Stimulated activated CD8-positive, alpha-beta memory T cell treated with anti-CD3 and anti-CD28 coated beads, Interleukin-7, amount 100 ng/mL, for 1 hour (primary cell): ENCODE data around the gene MUC5B.
"Not testable (repeated sequence)": the region's sequence is repeated elsewhere in the genome, so short reads cannot be mapped to it uniquely, and the experiment has no call there.

Experiments used
- DNase-seq, 2 donors: peaks; one replicate each; pipeline ENCODE4 v3.0.0-alpha.2; 2020; ENCODE audit warnings: low read depth in 2 of 2

MUC5B gene

DNA sequence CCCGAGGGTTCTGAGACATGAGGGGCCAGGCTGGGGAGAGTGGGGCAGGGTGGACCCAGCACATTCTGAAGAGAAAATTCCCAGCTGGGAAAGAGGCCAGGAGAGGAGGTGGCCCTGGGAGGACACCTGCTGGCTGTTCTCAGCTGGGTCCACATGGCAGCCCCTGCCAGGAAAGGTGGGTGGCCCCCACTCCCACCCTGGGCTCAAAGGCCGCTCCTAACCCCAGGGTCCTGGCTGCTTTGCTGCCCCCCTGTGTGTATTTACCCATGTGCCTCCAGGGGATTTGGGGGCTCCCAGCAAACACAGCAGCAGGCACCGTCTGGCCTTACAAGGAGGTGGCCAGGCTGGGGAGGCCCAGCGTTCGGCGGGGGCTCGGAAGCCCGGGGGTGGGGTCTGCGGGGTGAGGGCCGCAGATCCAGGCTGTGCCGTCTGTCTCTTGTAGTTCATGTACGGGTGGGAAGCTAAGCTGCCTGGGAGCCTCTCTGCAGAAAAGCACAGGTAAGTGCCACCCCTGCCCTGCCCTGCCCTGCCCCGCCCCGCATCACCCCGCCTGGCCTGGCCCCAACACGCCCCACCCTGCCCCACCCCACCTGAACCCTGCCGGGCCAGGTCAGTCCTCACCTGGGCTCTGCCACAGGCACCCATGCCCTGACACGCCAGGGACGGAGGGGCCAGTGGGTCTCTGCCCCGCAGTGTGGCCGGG is 10.6 kb downstream of the MUC5B start:
- DNase-seq, result no peak

DNA sequence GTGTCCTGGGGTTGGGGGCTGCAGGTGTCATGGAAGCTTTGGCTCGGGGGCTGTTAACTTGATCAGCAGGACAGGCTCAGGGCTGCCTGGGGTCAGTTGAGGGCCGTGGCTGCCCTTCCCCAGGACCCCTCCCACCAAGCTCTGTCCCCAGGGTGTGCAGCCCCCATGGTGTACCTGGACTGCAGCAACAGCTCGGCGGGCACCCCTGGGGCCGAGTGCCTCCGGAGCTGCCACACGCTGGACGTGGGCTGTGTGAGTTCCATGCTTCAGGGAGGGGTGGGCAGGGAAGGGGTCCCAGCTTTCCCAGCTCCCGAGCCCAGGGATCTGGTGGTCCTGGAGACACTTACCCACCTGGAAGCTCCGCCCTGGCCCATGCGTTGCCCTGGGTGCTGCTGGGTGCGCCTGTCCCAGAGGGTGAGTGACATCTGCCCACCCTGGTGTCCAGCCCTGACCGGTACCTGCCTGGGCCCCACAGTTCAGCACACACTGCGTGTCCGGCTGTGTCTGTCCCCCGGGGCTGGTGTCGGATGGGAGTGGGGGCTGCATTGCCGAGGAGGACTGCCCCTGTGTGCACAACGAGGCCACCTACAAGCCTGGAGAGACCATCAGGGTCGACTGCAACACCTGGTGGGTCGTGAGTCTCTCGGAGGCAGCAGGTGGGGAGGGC is 11.3 kb downstream of the MUC5B start:
- DNase-seq, result no peak

DNA sequence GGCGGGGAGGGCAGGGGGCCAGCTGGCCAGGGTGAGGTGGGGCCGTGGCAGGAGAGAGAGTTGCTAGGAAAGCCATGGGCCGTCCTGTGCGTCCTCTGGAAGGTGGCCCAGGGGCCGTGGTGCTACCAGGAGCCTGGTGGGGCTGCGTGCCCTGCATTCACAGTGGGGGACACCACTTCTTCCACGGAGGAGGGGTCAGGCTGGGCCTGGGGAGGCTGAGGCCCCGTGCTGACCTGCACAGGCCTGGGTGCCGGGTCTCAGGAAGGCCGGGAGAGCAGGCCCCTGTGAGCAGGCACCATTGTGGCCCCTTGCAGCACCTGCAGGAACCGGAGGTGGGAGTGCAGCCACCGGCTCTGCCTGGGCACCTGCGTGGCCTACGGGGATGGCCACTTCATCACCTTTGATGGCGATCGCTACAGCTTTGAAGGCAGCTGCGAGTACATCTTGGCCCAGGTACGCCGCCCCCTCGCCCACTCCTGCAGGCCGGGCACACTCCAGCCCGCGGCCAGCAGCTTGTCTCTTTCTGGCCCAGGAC is 12.0 kb downstream of the MUC5B start:
- no peak for DNase-seq

DNA sequence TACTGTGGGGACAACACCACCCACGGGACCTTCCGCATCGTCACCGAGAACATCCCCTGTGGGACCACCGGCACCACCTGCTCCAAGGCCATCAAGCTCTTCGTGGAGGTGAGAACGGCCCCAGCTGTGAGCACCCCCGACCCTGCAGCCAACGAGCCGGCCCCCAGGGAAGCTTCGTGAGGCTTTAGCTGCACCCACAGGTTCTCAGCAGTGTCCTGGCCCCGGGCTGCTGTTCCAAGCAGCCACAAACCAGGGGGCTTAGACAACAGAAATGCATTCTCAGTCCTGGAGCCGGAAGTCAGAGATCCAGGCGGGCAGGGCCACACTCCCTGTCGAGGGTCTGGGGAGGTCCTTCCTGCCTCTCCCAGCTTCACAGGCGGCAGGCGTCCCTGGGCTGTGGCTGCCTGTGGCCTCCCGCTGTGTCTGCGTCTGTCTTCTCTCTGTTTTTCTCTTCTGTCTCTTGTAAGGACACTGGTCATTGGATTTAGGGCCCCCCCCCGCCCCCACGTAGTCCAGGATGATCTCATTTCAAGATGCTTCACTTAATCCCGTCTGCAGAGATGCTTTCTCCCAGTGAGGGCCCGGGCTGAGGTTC is 12.5 kb downstream of the MUC5B start:
- DNase-seq, result no peak

DNA sequence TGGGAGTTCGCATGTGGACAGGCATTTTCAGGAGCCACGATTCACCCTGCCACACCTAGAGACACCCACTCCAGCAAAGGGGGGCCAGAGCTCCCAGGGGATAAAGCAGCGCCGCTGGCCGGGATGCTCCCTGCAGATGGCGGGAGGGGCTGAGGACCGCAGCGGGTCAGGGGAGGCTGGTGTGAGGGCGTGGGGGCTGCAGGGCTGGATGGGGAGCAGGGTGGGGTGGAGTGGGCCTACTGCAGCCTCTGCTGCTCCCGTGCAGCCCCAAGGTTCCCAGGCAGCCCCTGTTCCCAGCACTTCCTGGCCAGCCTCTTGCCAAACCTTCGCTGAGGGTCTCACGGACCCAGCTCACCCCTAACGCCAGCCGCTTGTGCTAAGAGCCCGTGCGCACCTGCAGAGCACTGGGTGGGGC is 13.0 kb downstream of the MUC5B start:
- DNase-seq, result no peak

DNA sequence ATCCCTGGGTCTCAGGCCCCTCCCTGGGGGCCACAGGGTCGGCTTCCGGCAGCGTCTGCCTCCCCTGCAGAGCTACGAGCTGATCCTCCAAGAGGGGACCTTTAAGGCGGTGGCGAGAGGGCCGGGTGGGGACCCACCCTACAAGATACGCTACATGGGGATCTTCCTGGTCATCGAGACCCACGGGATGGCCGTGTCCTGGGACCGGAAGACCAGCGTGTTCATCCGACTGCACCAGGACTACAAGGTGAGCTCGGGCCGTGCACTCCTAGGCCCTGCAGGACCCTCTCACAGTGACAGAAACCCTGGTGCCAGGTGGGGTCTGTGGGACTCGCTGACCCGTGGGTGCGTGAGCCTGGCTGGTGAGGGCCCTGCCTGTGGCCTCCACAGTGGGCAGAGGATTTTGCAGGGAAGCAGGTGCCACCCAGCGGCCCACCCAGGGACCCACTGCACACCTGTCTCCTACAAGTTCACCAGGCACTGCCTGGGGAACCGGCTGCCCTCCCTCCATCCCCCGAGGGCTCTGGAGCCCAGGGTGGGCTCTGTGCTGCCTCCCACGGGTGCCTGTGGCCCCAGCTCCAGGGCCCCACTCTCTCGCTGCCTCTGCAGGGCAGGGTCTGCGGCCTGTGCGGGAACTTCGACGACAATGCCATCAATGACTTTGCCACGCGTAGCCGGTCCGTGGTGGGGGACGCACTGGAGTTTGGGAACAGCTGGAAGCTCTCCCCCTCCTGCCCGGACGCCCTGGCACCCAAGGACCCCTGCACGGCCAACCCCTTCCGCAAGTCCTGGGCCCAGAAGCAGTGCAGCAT is 13.7 kb downstream of the MUC5B start:
- DNase-seq, result no peak

DNA sequence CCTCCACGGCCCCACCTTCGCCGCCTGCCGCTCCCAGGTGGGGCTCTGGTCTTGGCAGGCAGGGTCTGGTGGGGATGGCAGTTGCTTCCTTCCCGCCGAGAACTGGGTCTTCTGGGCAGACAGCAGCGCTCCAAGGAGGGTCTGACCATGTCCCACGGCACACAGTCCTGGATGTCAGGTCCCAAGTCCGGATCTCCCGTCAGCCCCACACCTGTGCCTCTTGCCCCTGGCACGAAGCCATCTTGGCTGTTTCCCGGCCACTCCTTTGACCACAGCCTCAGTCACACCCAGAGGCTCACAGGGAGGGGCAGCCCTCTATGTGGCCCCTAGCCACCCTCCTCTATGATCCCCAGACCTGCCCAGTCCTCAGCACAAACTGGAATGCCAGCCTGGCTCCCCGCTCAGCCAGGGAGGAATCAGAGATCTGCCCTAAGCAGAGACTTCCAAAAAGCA is 14.3 kb downstream of the MUC5B start:
- no peak for DNase-seq

DNA sequence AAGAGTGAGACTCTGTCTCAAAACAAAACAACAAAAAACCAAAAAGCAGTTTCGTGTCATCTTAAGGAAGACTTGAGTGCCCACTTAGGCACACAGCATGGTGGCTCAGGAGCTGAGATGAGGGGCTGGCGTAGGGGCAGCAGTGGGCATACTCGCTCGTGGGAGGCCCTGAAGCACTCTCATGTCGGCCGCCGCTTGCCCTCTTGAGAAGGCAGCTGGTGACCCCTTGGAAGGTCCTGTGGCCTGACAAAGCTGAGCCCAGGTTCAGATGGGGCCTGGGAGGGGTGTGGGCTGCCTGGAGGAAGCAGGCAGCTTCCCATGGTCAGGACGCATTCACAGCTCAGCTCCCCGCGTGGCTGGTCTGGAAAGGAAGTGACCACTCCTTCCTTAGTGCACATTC is 15.0 kb downstream of the MUC5B start:
- DNase-seq, result no peak

DNA sequence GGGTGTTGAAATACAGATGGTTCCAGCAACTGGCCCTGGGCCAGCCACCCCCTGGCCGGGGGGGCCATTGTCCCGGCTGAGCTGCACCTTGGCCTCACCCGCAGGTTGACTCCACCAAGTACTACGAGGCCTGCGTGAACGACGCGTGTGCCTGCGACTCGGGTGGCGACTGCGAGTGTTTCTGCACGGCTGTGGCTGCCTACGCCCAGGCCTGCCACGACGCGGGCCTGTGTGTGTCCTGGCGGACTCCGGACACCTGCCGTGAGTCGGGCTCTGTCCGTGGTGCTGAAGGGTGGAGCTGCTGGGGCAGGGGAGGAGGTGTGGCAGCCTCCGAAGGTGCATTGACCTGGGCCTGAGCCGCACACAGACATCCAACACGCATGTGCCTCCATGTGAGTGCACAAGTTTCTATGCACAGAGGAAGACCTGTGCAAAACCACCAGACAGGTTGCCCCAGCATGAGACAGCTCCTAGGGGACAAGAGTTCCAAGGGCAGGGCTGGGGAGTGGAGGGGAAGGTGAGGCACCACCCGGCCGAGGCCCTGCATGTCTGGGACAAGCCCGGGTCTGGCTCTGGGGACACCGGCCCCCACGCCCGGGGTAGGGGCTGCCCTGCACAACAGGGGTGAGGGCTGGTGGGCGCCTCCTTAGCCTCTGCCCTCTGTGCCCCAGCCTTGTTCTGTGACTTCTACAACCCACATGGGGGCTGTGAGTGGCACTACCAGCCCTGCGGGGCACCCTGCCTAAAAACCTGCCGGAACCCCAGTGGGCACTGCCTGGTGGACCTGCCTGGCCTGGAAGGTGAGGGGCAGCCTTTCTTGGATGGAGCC is 16.1 kb downstream of the MUC5B start:
- DNase-seq, result no peak

DNA sequence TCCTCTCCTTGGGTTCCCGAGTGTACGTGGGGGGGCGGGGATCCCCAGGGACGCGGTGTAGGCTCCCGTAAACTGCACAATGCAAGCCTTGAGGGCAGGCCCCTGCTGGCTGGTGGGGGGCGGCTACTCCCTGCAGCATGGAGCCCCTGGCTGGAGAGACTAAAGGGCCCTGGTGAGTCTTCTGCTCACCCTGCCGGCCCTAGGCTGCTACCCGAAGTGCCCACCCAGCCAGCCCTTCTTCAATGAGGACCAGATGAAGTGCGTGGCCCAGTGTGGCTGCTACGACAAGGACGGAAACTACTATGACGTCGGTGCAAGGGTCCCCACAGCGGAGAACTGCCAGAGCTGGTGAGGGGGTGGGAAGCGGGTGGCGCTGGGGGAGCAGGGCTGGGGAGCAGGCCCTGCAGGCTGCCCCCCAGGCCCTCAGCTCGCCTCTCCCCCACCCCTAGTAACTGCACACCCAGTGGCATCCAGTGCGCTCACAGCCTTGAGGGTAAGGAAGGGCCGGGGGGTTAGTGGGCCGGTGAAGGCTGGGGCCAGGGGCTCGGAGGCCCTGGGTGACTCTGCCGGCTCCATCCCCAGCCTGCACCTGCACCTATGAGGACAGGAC is 16.8 kb downstream of the MUC5B start:
- no peak for DNase-seq

DNA sequence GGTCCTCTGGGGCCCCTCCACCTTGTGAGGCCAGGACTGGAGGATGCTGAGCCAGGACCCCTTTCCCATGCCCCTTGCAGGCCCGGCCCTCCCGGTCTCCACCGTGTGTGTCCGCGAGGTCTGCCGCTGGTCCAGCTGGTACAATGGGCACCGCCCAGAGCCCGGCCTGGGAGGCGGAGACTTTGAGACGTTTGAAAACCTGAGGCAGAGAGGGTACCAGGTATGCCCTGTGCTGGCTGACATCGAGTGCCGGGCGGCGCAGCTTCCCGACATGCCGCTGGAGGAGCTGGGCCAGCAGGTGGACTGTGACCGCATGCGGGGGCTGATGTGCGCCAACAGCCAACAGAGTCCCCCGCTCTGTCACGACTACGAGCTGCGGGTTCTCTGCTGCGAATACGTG is 17.9 kb downstream of the MUC5B start:
- no peak for DNase-seq

DNA sequence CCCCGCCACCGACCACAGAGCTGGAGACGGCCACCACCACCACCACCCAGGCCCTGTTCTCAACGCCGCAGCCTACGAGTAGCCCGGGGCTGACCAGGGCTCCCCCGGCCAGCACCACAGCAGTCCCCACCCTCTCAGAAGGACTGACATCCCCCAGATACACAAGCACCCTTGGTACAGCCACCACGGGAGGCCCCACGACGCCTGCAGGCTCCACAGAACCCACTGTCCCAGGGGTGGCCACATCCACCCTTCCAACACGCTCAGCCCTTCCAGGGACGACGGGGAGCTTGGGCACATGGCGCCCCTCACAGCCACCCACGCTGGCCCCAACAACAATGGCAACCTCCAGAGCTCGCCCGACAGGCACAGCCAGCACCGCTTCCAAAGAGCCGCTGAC is 18.8 kb downstream of the MUC5B start:
- DNase-seq, result no peak

DNA sequence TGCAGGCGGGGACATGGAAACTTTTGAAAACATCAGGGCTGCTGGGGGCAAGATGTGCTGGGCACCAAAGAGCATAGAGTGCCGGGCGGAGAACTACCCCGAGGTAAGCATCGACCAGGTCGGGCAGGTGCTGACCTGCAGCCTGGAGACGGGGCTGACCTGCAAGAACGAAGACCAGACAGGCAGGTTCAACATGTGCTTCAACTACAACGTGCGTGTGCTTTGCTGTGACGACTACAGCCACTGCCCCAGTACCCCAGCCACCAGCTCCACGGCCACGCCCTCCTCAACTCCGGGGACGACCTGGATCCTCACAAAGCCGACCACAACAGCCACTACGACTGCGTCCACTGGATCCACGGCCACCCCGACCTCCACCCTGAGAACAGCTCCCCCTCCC is 19.4 kb downstream of the MUC5B start:
- no peak for DNase-seq

DNA sequence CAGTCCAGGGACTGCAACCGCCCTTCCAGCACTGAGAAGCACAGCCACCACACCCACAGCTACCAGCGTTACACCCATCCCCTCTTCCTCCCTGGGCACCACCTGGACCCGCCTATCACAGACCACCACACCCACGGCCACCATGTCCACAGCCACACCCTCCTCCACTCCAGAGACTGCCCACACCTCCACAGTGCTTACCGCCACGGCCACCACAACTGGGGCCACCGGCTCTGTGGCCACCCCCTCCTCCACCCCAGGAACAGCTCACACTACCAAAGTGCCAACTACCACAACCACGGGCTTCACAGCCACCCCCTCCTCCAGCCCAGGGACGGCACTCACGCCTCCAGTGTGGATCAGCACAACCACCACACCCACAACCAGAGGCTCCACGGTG is 19.9 kb downstream of the MUC5B start:
- not testable (repeated sequence) for DNase-seq

DNA sequence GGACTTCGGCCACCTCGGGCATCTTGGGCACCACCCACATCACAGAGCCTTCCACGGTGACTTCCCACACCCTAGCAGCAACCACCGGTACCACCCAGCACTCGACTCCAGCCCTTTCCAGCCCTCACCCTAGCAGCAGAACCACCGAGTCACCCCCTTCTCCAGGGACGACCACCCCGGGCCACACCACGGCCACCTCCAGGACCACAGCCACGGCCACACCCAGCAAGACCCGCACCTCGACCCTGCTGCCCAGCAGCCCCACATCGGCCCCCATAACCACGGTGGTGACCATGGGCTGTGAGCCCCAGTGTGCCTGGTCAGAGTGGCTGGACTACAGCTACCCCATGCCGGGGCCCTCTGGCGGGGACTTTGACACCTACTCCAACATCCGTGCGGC is 20.7 kb downstream of the MUC5B start:
- not testable (repeated sequence) for DNase-seq

DNA sequence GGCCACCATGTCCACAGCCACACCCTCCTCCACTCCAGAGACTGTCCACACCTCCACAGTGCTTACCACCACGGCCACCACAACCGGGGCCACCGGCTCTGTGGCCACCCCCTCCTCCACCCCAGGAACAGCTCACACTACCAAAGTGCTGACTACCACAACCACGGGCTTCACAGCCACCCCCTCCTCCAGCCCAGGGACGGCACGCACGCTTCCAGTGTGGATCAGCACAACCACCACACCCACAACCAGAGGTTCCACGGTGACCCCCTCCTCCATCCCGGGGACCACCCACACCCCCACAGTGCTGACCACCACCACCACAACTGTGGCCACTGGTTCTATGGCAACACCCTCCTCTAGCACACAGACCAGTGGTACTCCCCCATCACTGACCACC is 21.7 kb downstream of the MUC5B start:
- DNase-seq, result not testable (repeated sequence)

DNA sequence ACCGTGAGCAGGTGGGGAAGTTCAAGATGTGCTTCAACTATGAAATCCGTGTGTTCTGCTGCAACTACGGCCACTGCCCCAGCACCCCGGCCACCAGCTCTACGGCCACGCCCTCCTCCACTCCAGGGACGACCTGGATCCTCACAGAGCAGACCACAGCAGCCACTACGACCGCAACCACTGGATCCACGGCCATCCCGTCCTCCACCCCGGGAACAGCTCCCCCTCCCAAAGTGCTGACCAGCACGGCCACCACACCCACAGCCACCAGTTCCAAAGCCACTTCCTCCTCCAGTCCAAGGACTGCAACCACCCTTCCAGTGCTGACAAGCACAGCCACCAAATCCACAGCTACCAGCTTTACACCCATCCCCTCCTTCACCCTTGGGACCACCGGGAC is 22.9 kb downstream of the MUC5B start:
- DNase-seq, result not testable (repeated sequence)

DNA sequence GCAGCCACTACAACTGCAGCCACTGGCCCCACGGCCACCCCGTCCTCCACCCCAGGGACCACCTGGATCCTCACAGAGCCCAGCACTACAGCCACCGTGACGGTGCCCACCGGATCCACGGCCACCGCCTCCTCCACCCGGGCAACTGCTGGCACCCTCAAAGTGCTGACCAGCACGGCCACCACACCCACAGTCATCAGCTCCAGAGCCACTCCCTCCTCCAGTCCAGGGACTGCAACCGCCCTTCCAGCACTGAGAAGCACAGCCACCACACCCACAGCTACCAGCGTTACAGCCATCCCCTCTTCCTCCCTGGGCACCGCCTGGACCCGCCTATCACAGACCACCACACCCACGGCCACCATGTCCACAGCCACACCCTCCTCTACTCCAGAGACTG is 23.4 kb downstream of the MUC5B start:
- DNase-seq, result not testable (repeated sequence)

DNA sequence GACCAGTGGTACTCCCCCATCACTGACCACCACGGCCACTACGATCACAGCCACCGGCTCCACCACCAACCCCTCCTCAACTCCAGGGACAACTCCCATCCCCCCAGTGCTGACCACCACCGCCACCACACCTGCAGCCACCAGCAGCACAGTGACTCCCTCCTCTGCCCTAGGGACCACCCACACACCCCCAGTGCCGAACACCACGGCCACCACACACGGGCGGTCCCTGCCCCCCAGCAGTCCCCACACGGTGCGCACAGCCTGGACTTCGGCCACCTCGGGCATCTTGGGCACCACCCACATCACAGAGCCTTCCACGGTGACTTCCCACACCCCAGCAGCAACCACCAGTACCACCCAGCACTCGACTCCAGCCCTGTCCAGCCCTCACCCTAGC is 24.2 kb downstream of the MUC5B start:
- DNase-seq, result not testable (repeated sequence)

DNA sequence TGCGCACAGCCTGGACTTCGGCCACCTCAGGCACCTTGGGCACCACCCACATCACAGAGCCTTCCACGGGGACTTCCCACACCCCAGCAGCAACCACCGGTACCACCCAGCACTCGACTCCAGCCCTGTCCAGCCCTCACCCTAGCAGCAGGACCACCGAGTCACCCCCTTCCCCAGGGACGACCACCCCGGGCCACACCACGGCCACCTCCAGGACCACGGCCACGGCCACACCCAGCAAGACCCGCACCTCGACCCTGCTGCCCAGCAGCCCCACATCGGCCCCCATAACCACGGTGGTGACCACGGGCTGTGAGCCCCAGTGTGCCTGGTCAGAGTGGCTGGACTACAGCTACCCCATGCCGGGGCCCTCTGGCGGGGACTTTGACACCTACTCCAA is 26.1 kb downstream of the MUC5B start:
- not testable (repeated sequence) for DNase-seq

DNA sequence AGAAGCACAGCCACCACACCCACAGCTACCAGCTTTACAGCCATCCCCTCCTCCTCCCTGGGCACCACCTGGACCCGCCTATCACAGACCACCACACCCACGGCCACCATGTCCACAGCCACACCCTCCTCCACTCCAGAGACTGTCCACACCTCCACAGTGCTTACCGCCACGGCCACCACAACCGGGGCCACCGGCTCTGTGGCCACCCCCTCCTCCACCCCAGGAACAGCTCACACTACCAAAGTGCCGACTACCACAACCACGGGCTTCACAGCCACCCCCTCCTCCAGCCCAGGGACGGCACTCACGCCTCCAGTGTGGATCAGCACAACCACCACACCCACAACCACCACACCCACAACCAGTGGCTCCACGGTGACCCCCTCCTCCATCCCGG is 27.5 kb downstream of the MUC5B start:
- DNase-seq, result not testable (repeated sequence)
